B cell (primary cell): ENCODE measurements around the gene FES. TPM values are rescaled to one million over a fixed set of nuclear protein-coding genes. Genes with fewer than 3 reads are reported as not detected.

Experiments
- ATAC-seq: fragments of 200-7000 bp; cut with Tn5 transposase; one replicate; pipeline ENCODE4 v1.10.0; 2021; ENCODE audit warnings: low read depth, mild to moderate bottlenecking, moderate number of reproducible peaks, moderate library complexity
- CTCF ChIA-PET: fragments of 350-600 bp; sonication (Branson Sonifier 250); formaldehyde crosslinking; loops from one replicate; lab custom pipeline; 2021; ENCODE audit warnings: antibody characterized with exemption, inconsistent platforms; lab: Charles Lee
- POLR2A ChIA-PET: fragments of 350-600 bp; sonication (Branson Sonifier 250); formaldehyde crosslinking; loops from one replicate; lab custom pipeline; 2021; ENCODE audit warnings: antibody characterized with exemption; lab: Charles Lee
- DNase-seq: peaks from one replicate; pipeline ENCODE4 v3.0.0; 2013
- H2AFZ ChIP-seq: 2 replicates; pipeline ENCODE4 v1.6.1; 2012; ENCODE audit warnings: mild to moderate bottlenecking, low read depth, low read length; ENCODE audit not compliant: insufficient read depth, poor library complexity, severe bottlenecking
- H3K27ac ChIP-seq, 2 donors: 1 replicate in 1 of 2; 2 replicates in 1 of 2; pipeline ENCODE4 v1.5.1; 2012 to 2013; ENCODE audit warnings: low read length in 2 of 2, mild to moderate bottlenecking in 2 of 2, moderate library complexity in 1 of 2
- H3K27me3 ChIP-seq, 4 experiments: fragments of 200-600 bp in 1 of 4; sonication (generic) in 1 of 4; replicated peaks in 1 of 4; 1 replicate in 2 of 4; 2 replicates in 2 of 4; pipeline versions ENCODE4 v1.6.1 to v1.7.0; 2013 to 2016; ENCODE audit warnings: low read length in 3 of 4, mild to moderate bottlenecking in 2 of 4, mixed read lengths in 1 of 4, moderate library complexity in 1 of 4; ENCODE audit not compliant: insufficient read depth in 4 of 4, control insufficient read depth in 3 of 4; ENCODE audit errors: control extremely low read depth in 1 of 4
- H3K36me3 ChIP-seq, 2 experiments: replicated peaks in 1 of 2; 1 replicate in 1 of 2; 2 replicates in 1 of 2; pipeline versions ENCODE4 v1.6.1 to v1.7.1; 2013; ENCODE audit warnings: low read length in 1 of 2; ENCODE audit not compliant: insufficient read depth in 2 of 2, control insufficient read depth in 1 of 2; ENCODE audit errors: control extremely low read depth in 1 of 2, extremely low read depth in 1 of 2
- H3K4me1 ChIP-seq, 2 donors: fragments of 200-600 bp in 1 of 2; sonication (generic) in 1 of 2; 1 replicate in 1 of 2; 2 replicates in 1 of 2; pipeline versions ENCODE4 v1.5.1 to v1.6.1; 2013 to 2017; ENCODE audit warnings: low read length in 2 of 2; ENCODE audit not compliant: control insufficient read depth in 2 of 2, insufficient read depth in 2 of 2
- H3K4me2 ChIP-seq: replicated peaks from 2 replicates; pipeline ENCODE3; 2012; ENCODE audit warnings: mild to moderate bottlenecking, low read depth, low read length; ENCODE audit not compliant: poor library complexity, severe bottlenecking
- H3K4me3 ChIP-seq, 5 experiments: fragments of 200-600 bp in 1 of 5; sonication (generic) in 1 of 5; 1 replicate in 3 of 5; 2 replicates in 2 of 5; pipeline versions ENCODE4 v1.5.1 to v1.7.0; 2011 to 2016; ENCODE audit warnings: low read length in 4 of 5, mild to moderate bottlenecking in 4 of 5, low read depth in 2 of 5, control low read depth in 1 of 5, moderate library complexity in 1 of 5; ENCODE audit not compliant: insufficient read depth in 1 of 5; ENCODE audit errors: control extremely low read depth in 1 of 5, extremely low read depth in 1 of 5
- H3K79me2 ChIP-seq: fragments of 200-600 bp; sonication (generic); one replicate; pipeline ENCODE4 v1.6.0; 2016; ENCODE audit warnings: low read length; ENCODE audit not compliant: control insufficient read depth, insufficient read depth
- H3K9ac ChIP-seq: fragments of 200-600 bp; sonication (generic); 2 replicates; pipeline ENCODE4 v1.6.1; 2017; ENCODE audit warnings: mild to moderate bottlenecking, low read length, moderate library complexity
- H3K9me3 ChIP-seq, 3 donors: one replicate each; pipeline versions ENCODE4 v1.6.1 to v1.7.1; 2013; ENCODE audit warnings: low read length in 2 of 3; ENCODE audit not compliant: control insufficient read depth in 2 of 3, insufficient read depth in 1 of 3; ENCODE audit errors: control extremely low read depth in 1 of 3
- H4K20me1 ChIP-seq: 2 replicates; pipeline ENCODE4 v1.6.0; 2012; ENCODE audit warnings: mild to moderate bottlenecking, low read length; ENCODE audit not compliant: insufficient read depth, control insufficient read depth, poor library complexity, severe bottlenecking
- H3K27ac Mint-ChIP-seq: one replicate; pipeline ENCODE4 v1.8.0; 2021; ENCODE audit warnings: mixed read lengths
- H3K27me3 Mint-ChIP-seq: one replicate; pipeline ENCODE4 v1.8.0; 2021; ENCODE audit warnings: mixed read lengths
- H3K4me1 Mint-ChIP-seq: one replicate; pipeline ENCODE4 v1.8.0; 2021; ENCODE audit warnings: mixed read lengths
- H3K4me3 Mint-ChIP-seq: one replicate; pipeline ENCODE4 v1.8.0; 2021; ENCODE audit warnings: mixed read lengths
- H3K9me3 Mint-ChIP-seq: one replicate; pipeline ENCODE4 v1.8.0; 2022; ENCODE audit warnings: mixed read lengths; ENCODE audit not compliant: insufficient read depth
- EZH2 ChIP-seq: IDR thresholded peaks from 2 replicates; pipeline ENCODE4 v1.6.1; 2012; ENCODE audit warnings: borderline replicate concordance, low read depth, mild to moderate bottlenecking, moderate library complexity, low read length; ENCODE audit not compliant: insufficient read depth, poor library complexity, severe bottlenecking
- WGBS: methylation state at CpG from one replicate; pipeline ENCODE4 v1.1.5; 2013; ENCODE audit warnings: missing lambda C conversion rate; ENCODE audit not compliant: insufficient coverage; 5-methylcytosine and 5-hydroxymethylcytosine counted together
- intact Hi-C: fragments of 100-400 bp; cut with micrococcal nuclease; formaldehyde crosslinking; loops from one replicate; pipeline ENCODE4 v1.10.0; 2022
- polyA plus RNA-seq: library from polyadenylated mRNA; depleted of rRNA; stranded (reverse); fragments of >200 nt; gene quantifications from 2 replicates; pipeline ENCODE4 v1.2.3, GENCODE V29; 2012
- total RNA-seq, 2 donors: library from RNA; stranded (reverse); fragments of 120-200 nt in 1 of 2; gene quantifications; 1 replicate in 1 of 2; 2 replicates in 1 of 2; pipeline versions ENCODE4 v1.2.3 to v1.2.4, GENCODE V29; 2013 to 2022
- TF ChIP-seq, protein P1 (sequence below): fragments of 200-600 bp; IDR thresholded peaks from one replicate; pipeline ENCODE4 v1.8.0; 2022; ENCODE audit warnings: antibody characterized with exemption, mild to moderate bottlenecking

Gene FES
- total and polyA plus RNA-seq, 2 donors (not counting 1 experiment from before 2014, with no cell fraction given) = 23.9 to 31.4 TPM

DNA sequence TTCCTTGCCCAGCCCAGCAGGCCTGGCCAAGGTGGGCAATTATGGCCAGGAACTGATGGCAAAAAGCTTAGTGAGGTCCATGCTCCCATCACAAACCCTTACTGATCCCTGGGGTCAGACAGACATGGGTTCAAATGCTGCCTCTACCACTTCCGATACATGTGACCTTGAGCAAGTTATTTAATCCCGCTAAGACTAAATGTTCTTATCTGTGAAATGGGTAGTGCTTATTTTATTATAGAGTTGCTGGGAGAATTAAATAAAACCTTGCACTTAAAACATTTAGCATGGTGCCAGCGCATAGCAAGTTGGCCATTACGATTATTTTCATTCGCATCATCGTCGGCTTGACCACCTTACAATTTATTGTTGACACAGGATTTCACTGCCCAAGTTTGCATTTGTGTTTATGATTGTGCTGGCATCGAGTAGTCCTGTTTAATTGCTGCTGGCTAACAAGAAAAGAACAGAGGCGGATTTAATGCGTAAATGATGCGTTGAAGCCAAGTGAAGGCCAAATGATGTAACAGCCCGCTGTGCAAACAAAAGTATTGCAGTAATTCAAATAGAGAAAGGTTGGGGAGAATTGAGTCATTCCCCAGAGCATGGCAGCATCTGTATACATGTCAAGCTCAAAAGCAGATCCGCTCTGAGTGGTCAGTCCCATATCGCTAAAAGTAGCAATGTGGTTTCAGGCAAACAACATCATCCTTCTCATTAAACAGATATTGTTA, 23.2 kb upstream of the FES start:
- Histone ChIP-seq H3K9ac (no peak overlapping the region), H3K9me3 (no peaks in the 10 kb centered on the region), H3K4me3 (no peak overlapping the region), H3K27ac (no peak overlapping the region), H3K4me2 (no peak overlapping the region), H3K36me3 (no peaks in the 10 kb centered on the region), H3K4me1 (peaks cover 21 to 32% of the 10 kb centered on the region in 2 donors), H3K27me3 (no peaks in the 10 kb centered on the region), H4K20me1 (no peaks in the 10 kb centered on the region), H2AFZ (no peak overlapping the region), H3K79me2 (no peaks in the 10 kb centered on the region)
- no peak for ATAC-seq
- 92% methylated on average over 6 of the region's 14 CpGs for WGBS
- H3K27ac Mint-ChIP-seq = no peak overlapping the region
- peaks cover 32% of the 10 kb centered on the region for H3K4me1 Mint-ChIP-seq
- no peaks in the 10 kb centered on the region for H3K9me3 Mint-ChIP-seq
- TF ChIP-seq, protein P1, sequence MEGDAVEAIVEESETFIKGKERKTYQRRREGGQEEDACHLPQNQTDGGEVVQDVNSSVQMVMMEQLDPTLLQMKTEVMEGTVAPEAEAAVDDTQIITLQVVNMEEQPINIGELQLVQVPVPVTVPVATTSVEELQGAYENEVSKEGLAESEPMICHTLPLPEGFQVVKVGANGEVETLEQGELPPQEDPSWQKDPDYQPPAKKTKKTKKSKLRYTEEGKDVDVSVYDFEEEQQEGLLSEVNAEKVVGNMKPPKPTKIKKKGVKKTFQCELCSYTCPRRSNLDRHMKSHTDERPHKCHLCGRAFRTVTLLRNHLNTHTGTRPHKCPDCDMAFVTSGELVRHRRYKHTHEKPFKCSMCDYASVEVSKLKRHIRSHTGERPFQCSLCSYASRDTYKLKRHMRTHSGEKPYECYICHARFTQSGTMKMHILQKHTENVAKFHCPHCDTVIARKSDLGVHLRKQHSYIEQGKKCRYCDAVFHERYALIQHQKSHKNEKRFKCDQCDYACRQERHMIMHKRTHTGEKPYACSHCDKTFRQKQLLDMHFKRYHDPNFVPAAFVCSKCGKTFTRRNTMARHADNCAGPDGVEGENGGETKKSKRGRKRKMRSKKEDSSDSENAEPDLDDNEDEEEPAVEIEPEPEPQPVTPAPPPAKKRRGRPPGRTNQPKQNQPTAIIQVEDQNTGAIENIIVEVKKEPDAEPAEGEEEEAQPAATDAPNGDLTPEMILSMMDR = no peak
- no peak for TF ChIP-seq EZH2
- no peak for DNase-seq
- intact Hi-C loops = no loop called here
- ChIA-PET POLR2A (no interaction called here), CTCF (interaction anchor here (1.4 kb wide), 1 partner anchor 16 kb away, joined by 4 read pairs; no protein-coding TSS in a partner anchor)
- H3K4me3 Mint-ChIP-seq = no peak overlapping the region
- H3K27me3 Mint-ChIP-seq = no peaks in the 10 kb centered on the region

DNA sequence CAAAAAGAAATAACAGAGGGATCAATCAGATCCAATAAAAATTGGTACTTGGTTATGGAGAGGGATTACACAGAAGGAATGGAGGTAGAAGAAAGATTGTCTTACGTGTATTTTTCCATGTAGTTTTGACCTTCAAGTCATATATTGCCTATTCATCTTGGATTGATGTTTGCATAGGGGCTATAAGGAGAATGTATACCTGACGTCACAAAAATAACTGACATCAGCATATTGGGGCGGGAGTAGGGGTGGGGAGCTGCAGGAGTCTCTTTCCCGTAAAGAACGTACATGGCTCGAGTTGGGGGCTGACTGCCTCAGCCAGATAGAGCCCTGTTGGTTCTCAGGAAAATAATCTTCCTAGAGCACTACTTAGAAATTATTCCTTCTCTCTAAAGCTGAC, 21.8 kb upstream of the FES start:
- Histone ChIP-seq H3K27me3 (no peaks in the 10 kb centered on the region), H3K4me2 (no peak overlapping the region), H4K20me1 (no peaks in the 10 kb centered on the region), H3K36me3 (no peaks in the 10 kb centered on the region), H3K27ac (no peak overlapping the region), H3K9ac (no peak overlapping the region), H3K4me1 (peaks cover 7 to 18% of the 10 kb centered on the region in 2 donors), H2AFZ (no peak overlapping the region), H3K9me3 (no peaks in the 10 kb centered on the region), H3K79me2 (no peaks in the 10 kb centered on the region), H3K4me3 (no peak overlapping the region)
- ATAC-seq (no peak), DNase-seq (no peak)
- intact Hi-C loops = no loop called here
- ChIA-PET CTCF (no interaction called here), POLR2A (no interaction called here)
- no peaks in the 10 kb centered on the region for H3K27me3 Mint-ChIP-seq
- no peak overlapping the region for H3K4me3 Mint-ChIP-seq
- no peak overlapping the region for H3K27ac Mint-ChIP-seq
- WGBS = 100% methylated on average over 2 of the region's 6 CpGs
- H3K4me1 Mint-ChIP-seq = peaks cover 20% of the 10 kb centered on the region
- no peaks in the 10 kb centered on the region for H3K9me3 Mint-ChIP-seq
- TF ChIP-seq EZH2 = no peak
- TF ChIP-seq, protein P1 = no peak
